ENCODE results near the gene SLC22A1.

SLC22A1 gene

DNA sequence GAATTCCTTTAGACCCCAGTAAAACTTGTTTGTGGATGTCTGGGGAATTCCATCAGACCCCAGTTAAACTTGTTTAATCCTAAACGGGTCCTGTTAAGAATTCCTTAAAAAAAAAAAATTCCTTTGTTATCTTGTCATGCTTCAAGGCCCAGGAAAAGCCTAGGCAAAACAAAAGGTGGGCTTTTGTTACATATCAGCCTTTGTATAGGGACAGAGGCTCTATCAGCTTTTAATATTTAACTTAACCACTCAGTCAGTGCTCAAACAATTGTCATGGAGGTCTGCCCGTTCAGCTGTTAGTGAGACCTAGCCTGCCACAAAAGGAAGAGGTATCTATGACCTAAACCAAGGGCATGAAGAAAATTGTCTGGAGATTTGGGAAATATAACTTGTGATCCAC, 53.1 kb downstream of the SLC22A1 start:
- DNase-seq: no peak

DNA sequence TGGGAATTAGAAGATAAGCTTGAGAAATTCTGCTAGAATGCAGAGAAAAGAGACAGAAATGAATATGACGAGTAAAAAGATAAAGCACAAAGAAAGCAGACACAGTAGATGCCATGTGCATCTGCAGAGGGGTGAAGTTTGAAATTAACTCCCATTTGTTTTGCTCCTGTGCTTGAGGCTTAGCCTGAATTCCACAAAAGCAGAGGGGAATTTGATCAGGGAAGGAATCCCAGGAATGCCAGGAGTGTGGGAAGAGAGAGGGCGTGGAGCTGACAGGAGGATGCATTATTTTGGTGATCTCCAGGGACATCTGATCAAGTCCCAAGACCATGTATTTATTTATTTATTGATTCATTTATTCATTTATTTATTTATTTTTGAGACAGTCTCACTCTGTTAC, 55.6 kb downstream of the SLC22A1 start:
- peak; percentile 8 for DNase-seq

DNA sequence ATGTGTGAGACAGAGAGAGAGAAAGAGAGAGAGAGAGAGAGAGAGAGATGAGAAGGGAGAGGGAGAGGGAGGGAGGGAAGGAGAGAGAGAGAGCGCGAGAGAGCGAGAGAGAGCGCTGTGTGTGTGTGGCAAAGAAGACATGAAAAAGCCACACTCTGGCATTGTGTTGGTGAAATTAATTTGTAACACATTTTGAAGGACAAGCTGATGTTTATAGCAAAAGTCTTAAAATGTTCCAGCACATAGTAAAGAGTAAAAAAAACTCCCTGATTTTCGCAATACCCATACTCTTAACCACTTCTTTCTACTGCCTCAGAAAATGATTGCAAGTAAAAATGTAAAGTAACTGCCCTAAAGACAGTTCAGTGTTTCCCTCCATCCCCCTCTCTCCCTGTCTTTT, 56.7 kb downstream of the SLC22A1 start:
- no peak for DNase-seq

DNA sequence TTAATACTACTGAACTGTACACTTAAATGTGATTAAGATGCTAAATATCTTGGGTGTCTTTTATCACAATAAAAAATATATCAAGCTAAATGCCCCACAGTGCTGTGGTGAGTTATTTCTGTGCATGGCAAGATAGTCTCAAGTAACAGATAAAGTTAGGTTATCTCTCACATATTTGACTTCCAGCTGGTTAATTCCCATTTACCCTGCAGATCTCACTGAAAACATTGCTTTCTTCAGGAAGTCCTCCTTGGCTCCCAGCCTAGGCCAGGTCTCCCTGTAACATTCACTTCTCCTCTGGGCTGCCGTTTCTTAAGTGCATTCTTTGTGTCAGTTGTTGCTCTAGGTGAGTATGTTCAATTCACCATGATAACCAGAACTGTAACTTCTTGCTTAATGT, 59.1 kb downstream of the SLC22A1 start:
- no peak for DNase-seq

DNA sequence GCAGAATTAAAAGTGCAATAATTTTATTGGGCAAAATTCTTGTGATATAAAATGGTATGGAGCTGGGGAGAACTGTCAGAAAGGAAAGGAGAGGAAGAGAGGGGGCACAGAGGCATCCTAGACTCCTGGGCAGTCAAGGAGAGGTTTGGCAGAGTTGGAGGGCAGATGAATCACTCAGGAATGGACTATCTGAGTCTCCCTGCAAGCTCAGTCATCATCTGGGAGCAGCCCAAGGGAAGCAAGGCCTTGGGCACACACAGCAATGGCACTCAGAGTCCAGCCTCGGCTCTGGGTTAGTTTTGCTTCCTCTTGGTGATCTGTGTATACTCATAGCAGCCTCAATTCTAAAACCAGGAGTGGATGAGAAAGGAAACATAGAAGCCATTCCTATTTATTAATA, 67.2 kb downstream of the SLC22A1 start:
- no peak for DNase-seq

DNA sequence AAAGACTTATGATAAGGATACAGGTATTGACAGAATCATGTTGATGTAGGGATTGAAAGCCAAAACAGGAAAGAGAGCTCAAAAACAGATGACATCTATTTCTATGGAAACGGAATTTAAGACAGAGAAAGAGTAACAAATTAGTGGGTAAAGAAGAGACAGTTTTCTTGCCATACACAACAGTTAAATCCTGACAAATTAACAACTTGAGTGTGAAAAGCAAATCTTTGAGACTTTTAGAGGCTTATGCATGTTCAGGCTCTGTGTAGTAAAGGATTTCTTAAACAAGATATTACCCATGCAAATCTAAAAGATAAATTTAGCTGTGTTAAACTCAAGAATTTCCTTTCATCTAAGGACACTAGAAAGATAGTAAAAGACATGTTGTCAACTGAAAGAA, 68.5 kb downstream of the SLC22A1 start:
- no peak for DNase-seq

DNA sequence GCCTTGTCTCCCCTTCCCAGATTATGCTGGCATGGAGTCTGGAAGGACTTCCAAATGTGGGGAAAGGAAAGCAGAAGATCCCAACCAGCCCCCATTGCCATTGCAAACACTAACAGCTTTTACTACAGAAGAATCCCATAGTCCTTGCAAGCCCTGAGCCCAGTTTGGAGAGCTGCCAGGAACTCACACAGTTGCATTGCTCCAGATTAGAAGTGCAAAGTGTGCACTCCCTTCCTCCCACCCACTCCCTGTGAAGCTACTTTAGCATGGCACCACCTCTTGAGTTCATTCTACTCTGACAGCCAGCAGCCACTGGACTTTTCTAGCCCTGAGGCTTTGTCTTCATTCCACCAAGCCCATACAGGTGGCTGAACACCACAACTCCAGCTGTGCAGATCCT, 69.4 kb downstream of the SLC22A1 start:
- DNase-seq: no peak

DNA sequence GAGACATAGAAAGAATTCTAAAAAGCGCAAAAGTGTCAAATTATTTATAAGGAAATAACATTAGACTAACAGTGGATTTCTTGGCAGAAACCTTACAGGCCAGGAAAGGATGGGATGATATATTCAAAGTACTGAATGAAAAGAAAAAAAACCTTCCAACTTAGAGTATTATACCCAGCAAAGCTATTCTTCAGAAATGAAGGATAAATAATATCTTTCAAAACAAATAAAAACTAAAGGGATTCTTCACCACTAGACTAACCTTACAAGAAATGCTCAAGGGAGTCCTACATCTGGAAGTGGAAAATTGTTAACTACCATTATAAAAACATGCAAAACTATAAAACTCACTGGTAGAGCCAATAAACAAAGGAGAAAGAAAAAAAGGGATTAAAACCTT, 71.2 kb downstream of the SLC22A1 start:
- no peak for DNase-seq

DNA sequence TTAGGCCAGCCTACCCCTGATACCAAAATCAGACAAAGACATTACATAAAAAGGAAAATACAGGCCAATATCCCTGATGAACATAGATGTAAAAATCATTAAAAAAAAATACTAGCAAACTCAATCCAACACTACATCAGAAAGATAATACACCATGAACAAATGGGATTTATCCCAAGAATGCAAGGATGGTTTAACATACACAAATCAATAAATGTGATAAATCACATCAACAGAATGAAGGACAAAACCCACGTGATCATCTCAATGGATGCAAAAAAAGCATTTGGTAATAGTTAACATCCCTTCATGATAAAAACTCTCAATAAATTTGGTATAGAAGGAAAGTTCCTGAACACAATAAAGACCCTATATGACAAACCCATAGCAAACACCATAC, 73.2 kb downstream of the SLC22A1 start:
- DNase-seq: no peak

DNA sequence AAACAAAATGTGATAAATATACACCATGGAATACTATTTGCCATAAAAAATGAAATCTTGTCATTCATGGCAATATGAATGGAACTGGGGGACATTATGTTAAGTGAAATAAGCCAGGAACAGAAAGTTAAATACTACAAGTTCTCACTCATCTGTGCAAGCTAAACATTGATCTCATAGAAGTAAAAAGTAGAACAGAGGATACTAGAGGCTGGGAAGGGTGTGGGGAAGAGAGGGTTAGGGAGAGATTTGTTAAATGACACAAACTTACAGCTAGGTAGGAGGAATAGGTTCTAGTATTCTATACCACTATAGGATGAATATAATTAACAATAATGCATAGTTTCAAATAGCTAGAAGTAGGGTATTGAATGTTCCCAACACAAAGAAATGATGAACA, 76.0 kb downstream of the SLC22A1 start:
- DNase-seq: no peak

DNA sequence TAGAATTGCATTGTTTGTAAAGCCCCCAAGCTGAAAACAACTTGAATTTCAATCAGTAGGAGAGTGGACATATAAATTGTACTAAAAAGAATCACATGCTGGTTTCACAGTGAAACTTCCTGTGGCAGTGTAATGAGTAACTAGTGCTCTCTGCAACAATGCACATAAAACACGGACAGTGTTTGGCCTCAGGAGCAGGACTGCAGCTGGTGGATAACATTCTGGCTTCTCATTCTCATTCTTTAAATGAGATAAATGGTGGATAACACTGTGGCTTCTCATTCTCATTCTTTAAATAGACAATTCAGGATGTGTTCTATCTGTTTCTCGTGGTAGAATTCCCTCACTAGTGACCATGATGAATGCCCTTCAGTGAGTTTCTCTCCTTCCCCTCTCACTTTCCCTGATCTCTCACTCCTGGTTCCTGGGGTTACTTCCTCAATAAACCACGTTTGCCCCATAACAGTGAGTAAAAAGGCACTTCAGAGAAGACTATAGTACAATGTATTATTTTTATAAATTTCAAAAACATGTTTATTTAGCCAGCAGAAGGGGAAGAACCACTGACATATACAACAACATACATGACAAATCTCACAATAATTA, 77.1 kb downstream of the SLC22A1 start:
- no peak for DNase-seq

DNA sequence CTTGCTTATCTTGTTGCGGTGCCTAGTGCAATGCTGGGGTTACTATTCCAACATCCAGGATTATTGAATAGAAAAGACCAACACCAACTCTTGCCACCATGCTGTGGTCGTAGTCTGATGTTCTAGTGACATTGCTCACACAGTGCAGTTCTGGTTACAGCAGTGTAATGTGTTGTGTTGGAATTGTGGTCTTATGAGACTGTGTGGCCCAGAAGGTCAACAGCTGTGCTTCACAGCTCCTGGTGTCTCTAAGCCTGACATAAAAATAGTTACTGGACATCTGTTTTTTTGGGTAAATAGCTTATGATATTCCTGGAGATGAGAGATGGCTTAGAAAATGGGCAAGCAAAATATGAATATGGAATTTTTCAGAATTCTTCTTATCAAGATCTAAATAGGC, 79.4 kb downstream of the SLC22A1 start:
- no peak for DNase-seq

DNA sequence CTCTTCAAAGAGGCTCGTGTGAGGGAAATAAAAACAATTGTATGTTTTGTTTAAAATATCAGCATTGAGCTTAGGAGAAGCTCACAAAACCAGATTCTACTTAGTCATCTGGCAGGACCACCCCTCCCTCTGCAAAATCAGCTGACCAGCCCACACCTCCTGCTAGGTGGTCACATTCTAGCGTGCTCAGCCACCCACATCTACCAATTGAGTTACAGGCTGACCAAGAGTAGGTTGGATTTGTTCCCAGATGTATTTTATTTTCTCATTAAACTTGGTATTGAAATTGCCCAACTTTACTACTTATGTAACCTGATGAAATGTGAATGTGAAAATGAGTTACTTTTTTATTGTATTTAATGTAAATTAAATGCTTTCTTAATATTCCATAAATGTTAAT, 80.8 kb downstream of the SLC22A1 start:
- peak; percentile 7 for DNase-seq

DNA sequence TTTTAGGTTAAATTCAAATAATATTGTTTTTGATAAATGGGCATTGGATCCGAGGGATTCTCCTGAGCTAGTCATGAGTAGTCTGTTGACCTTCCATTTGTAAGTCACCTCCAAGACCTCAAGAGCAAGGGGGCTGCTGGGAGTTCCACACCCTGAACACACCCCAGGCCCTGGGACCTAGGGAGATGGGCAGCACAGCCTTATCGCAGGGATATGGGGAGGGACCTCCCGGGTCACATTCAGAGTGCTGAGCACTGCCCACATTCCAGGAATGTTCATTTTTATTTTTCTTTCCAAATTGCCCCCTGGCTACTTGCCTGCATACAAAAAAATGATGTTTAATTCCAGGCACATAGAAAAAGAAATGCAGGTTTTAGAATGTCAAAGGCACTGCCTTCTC, 81.5 kb downstream of the SLC22A1 start:
- no peak for DNase-seq

DNA sequence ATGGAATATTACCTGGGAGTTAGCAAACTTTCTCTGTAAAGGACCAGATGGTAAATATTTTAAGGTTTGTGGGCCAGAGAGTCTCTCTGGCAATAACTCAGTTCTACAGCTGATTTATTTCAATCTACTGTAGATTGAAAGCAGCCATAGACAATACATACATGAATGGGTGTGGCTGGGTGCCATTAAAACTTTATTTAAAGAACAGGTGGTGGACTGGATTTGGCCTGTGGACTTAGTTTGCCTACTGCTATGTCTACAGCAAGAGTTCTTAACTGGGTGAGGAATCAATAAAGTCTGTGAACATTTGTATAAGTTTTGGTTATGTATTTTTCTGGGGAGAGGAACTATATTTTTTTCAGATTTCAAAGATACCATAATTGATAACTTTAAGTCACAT, 81.9 kb downstream of the SLC22A1 start:
- DNase-seq: no peak

DNA sequence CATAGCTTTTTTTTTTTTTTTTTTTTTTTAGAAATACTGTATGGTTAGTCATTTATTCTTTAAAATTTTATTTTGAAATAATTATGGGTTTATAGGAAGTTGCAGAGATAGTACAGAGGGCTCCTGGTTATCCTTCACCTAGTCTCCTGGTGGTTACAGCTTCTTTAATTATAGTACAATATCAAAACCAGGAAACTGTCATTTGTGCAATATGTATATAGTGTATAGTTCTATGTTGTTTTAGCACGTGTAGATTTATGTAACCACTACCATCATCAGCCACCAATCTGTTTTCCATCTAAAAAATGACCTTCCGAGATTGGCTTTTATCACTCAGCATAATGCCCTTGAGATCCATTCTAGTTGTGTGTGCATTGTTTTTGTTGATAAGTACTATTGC, 82.3 kb downstream of the SLC22A1 start:
- no peak for DNase-seq

DNA sequence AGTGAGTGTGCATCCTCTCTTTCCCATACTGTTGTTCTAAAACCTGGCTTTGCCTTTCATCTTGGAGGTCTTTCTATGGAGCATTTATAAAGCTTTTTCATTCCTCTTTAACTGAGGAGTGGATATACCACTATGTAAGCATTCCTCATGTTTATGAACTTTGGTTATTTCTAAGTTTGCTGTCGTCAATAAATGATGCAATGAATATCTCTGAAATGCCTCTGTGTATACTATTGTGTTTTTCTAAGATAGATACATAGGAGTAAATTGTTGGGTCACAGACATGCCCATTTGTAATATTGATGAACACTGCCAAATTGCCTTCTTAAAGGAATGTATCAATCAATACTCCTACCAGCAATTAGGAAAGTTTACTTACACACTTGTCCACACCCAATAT, 83.1 kb downstream of the SLC22A1 start:
- no peak for DNase-seq

DNA sequence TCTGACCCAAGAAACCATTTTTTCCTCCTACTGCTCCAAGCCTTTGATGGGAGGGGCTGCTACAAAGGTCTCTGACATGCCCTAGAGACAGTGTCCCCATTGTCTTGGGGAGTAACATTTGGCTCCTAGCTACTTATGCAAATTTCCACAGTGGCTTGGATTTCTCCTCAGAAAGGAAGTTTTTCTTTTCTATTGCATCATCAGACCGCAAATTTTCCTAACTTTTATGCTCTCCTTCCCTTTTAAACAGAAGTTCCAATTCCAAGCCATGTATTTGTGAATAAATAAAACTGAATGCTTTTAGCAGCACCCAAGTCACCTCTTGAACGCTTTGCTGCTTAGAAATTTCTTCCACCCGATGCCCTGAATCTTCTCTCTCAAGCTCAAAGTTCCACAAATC, 86.0 kb downstream of the SLC22A1 start:
- no peak for DNase-seq

All from fibroblast of skin of abdomen (primary cell).